CD14-positive monocyte (primary cell): ENCODE data around the gene GREB1. TPM values are rescaled to one million over a fixed set of nuclear protein-coding genes. Genes with fewer than 3 reads are reported as not detected.

Source experiments
- DNase-seq, 3 donors: peaks; one replicate each; pipeline ENCODE4 v3.0.0-alpha.2; 2011 to 2022
- H2AFZ ChIP-seq: 2 replicates; pipeline ENCODE4 v1.6.0; 2012; ENCODE audit warnings: mild to moderate bottlenecking, low read depth, low read length, inconsistent platforms; ENCODE audit not compliant: insufficient read depth, poor library complexity, severe bottlenecking
- H3K27ac ChIP-seq, 2 donors: 1 replicate in 1 of 2; 2 replicates in 1 of 2; pipeline ENCODE4 v1.5.1; 2012 to 2013; ENCODE audit warnings: low read length in 2 of 2, control low read depth in 1 of 2, inconsistent platforms in 1 of 2, low read depth in 1 of 2, mild to moderate bottlenecking in 1 of 2
- H3K27me3 ChIP-seq, 2 donors: one replicate each; pipeline versions ENCODE4 v1.6.0 to v1.6.1; 2011 to 2013; ENCODE audit warnings: low read length in 2 of 2; ENCODE audit not compliant: control insufficient read depth in 2 of 2, insufficient read depth in 2 of 2
- H3K36me3 ChIP-seq, 2 donors: replicated peaks in 1 of 2; 1 replicate in 1 of 2; 2 replicates in 1 of 2; pipeline versions ENCODE4 v1.5.1 to v1.6.1; 2012 to 2013; ENCODE audit warnings: low read length in 2 of 2, control low read depth in 1 of 2, inconsistent platforms in 1 of 2, mild to moderate bottlenecking in 1 of 2; ENCODE audit not compliant: insufficient read depth in 2 of 2, control insufficient read depth in 1 of 2
- H3K4me1 ChIP-seq, 2 donors: 1 replicate in 1 of 2; 2 replicates in 1 of 2; pipeline versions ENCODE4 v1.5.1 to v1.6.1; 2012 to 2013; ENCODE audit warnings: low read length in 2 of 2, control low read depth in 1 of 2, inconsistent platforms in 1 of 2, mild to moderate bottlenecking in 1 of 2, moderate library complexity in 1 of 2; ENCODE audit not compliant: insufficient read depth in 2 of 2, control insufficient read depth in 1 of 2
- H3K4me2 ChIP-seq: replicated peaks from 2 replicates; pipeline ENCODE3; 2012; ENCODE audit warnings: low read length, moderate library complexity, mild to moderate bottlenecking; ENCODE audit not compliant: poor library complexity, severe bottlenecking; ENCODE audit errors: extremely low read depth
- H3K4me3 ChIP-seq, 3 experiments: fragments of 200-600 bp in 1 of 3; sonication (generic) in 1 of 3; replicated peaks in 1 of 3; 1 replicate in 2 of 3; 2 replicates in 1 of 3; pipeline ENCODE4 v1.5.1; 2011 to 2013; ENCODE audit warnings: low read length in 3 of 3, mild to moderate bottlenecking in 3 of 3, control low read depth in 2 of 3, low read depth in 2 of 3, inconsistent platforms in 1 of 3, moderate library complexity in 1 of 3
- H3K79me2 ChIP-seq: 2 replicates; pipeline ENCODE4 v1.6.0; 2012; ENCODE audit warnings: mild to moderate bottlenecking, control low read depth, inconsistent platforms, low read length, moderate library complexity; ENCODE audit not compliant: insufficient read depth
- H3K9ac ChIP-seq: 2 replicates; pipeline ENCODE4 v1.6.0; 2017; ENCODE audit warnings: low read length, mild to moderate bottlenecking; ENCODE audit not compliant: insufficient read depth, poor library complexity, severe bottlenecking
- H3K9me3 ChIP-seq, 2 donors: replicated peaks in 1 of 2; 1 replicate in 1 of 2; 2 replicates in 1 of 2; pipeline versions ENCODE4 v1.5.1 to v1.6.1; 2012 to 2013; ENCODE audit warnings: low read length in 2 of 2, control low read depth in 1 of 2; ENCODE audit not compliant: control insufficient read depth in 1 of 2, insufficient read depth in 1 of 2
- H4K20me1 ChIP-seq: 2 replicates; pipeline ENCODE4 v1.6.0; 2012; ENCODE audit warnings: mild to moderate bottlenecking, low read length, control low read depth, moderate library complexity; ENCODE audit not compliant: insufficient read depth
- H3K27ac Mint-ChIP-seq, 7 donors: one replicate each; pipeline ENCODE4 v1.8.0; 2020; ENCODE audit warnings: mild to moderate bottlenecking in 7 of 7, mixed read lengths in 7 of 7, moderate library complexity in 6 of 7, inconsistent platforms in 2 of 7
- H3K27me3 Mint-ChIP-seq, 3 donors: one replicate each; pipeline ENCODE4 v1.8.0; 2021 to 2022; ENCODE audit warnings: low read depth in 3 of 3, mild to moderate bottlenecking in 3 of 3, mixed read lengths in 3 of 3, moderate library complexity in 3 of 3, inconsistent platforms in 1 of 3
- H3K36me3 Mint-ChIP-seq, 2 donors: one replicate each; pipeline ENCODE4 v1.8.0; 2020; ENCODE audit warnings: mixed read lengths in 2 of 2, inconsistent platforms in 1 of 2, mild to moderate bottlenecking in 1 of 2
- H3K4me1 Mint-ChIP-seq: one replicate; pipeline ENCODE4 v1.8.0; 2020; ENCODE audit warnings: mild to moderate bottlenecking, mixed read lengths
- H3K4me3 Mint-ChIP-seq, 2 donors: one replicate each; pipeline ENCODE4 v1.8.0; 2020; ENCODE audit warnings: mild to moderate bottlenecking in 2 of 2, mixed read lengths in 2 of 2, moderate library complexity in 1 of 2
- H3K9me3 Mint-ChIP-seq, 7 donors: one replicate each; pipeline ENCODE4 v1.8.0; 2020 to 2022; ENCODE audit warnings: mixed read lengths in 7 of 7, mild to moderate bottlenecking in 6 of 7, moderate library complexity in 6 of 7, inconsistent platforms in 2 of 7
- CTCF ChIP-seq: fragments of 200-600 bp; IDR thresholded peaks from one replicate; pipeline ENCODE4 v1.8.0; 2022; ENCODE audit warnings: antibody characterized with exemption, mild to moderate bottlenecking
- WGBS: methylation state at CpG from one replicate; pipeline ENCODE4 v1.1.5; 2013; ENCODE audit warnings: missing lambda C conversion rate; ENCODE audit not compliant: insufficient coverage; 5-methylcytosine and 5-hydroxymethylcytosine counted together
- intact Hi-C, 2 donors: fragments of 100-400 bp; cut with micrococcal nuclease; formaldehyde crosslinking; loops; one replicate each; pipeline versions ENCODE4 v1.15.0 to v1.15.1; 2023
- polyA plus RNA-seq, 3 donors: library from polyadenylated mRNA; depleted of rRNA in 1 of 3; unstranded in 2 of 3; stranded (reverse) in 1 of 3; fragments of 300-500 nt in 2 of 3; fragments of >200 nt in 1 of 3; fragmentation: Illumina TruSeq in 2 of 3; gene quantifications; 1 replicate in 2 of 3; 2 replicates in 1 of 3; pipeline ENCODE4 v1.2.3, GENCODE V29; 2012 to 2021

GREB1 gene
- polyA plus RNA-seq, 3 donors: not detected

- peak; percentile 93 for TF ChIP-seq CTCF
These were observed 49.3 kb downstream of the GREB1 start for GRCh38 chr2:11582862-11583752.

GRCh38 chr2:11583840-11584524 lies 50.1 kb downstream of the GREB1 start:
- Histone ChIP-seq H3K4me3 (no peak overlapping the region), H3K4me2 (no peak overlapping the region), H3K4me1 (no peaks in the 10 kb centered on the region), H3K36me3 (no peaks in the 10 kb centered on the region), H3K27ac (no peak overlapping the region), H3K9ac (no peak overlapping the region), H3K27me3 (no peaks in the 10 kb centered on the region), H2AFZ (no peak overlapping the region), H3K9me3 (no peaks in the 10 kb centered on the region), H3K79me2 (no peaks in the 10 kb centered on the region), H4K20me1 (no peaks in the 10 kb centered on the region)
- H3K9me3 Mint-ChIP-seq: no peaks in the 10 kb centered on the region
- peaks cover 4% of the 10 kb centered on the region for H3K4me1 Mint-ChIP-seq
- no peaks in the 10 kb centered on the region for H3K36me3 Mint-ChIP-seq
- H3K4me3 Mint-ChIP-seq: no peak overlapping the region
- H3K27me3 Mint-ChIP-seq: peaks cover 4 to 8% (median 7%) of the 10 kb centered on the region in 3 donors
- TF ChIP-seq CTCF: peak; percentile 79
- 67% methylated on average over 11 of the region's 14 CpGs for WGBS
- intact Hi-C loops: loop anchor here (2.0 to 5.0 kb wide), 3 partner anchors 105 to 452 kb away; a partner anchor contains a TSS
- peak overlapping the region in 2 of 7 donors; percentile 0 to 12 for H3K27ac Mint-ChIP-seq
- DNase-seq: peak; percentile 51 to 80 (median 57)

More at GRCh38 chr2:11582862-11583752, 49.3 kb downstream of the GREB1 start:
- Histone ChIP-seq H3K4me2 (no peak overlapping the region), H3K9ac (no peak overlapping the region), H2AFZ (no peak overlapping the region), H4K20me1 (no peaks in the 10 kb centered on the region), H3K27me3 (no peaks in the 10 kb centered on the region), H3K4me1 (no peaks in the 10 kb centered on the region), H3K9me3 (no peaks in the 10 kb centered on the region), H3K36me3 (no peaks in the 10 kb centered on the region), H3K27ac (no peak overlapping the region), H3K4me3 (no peak overlapping the region), H3K79me2 (no peaks in the 10 kb centered on the region)
- Mint-ChIP-seq H3K9me3 (no peaks in the 10 kb centered on the region), H3K27me3 (peaks cover 4 to 8% (median 4%) of the 10 kb centered on the region in 3 donors), H3K36me3 (no peaks in the 10 kb centered on the region), H3K4me3 (no peak overlapping the region), H3K4me1 (peaks cover 4% of the 10 kb centered on the region), H3K27ac (no peak overlapping the region)
- DNase-seq: peak; percentile 18 to 42 (median 42)
- intact Hi-C loops: loop anchor here (1.0 to 5.0 kb wide), 4 partner anchors 104 to 451 kb away; a partner anchor contains a TSS
- WGBS: 57% methylated on average over 10 of the region's 19 CpGs
